Measurements from ENCODE around the gene ZNF330. TPM values are rescaled to one million over a fixed set of nuclear protein-coding genes. Genes with fewer than 3 reads are reported as not detected.
"Not testable (repeated sequence)": the region's sequence is repeated elsewhere in the genome, so short reads cannot be mapped to it uniquely, and the experiment has no call there.

The ZNF330 gene
- total RNA-seq, 6 experiments from 2014 or later: 11.8 to 33.5 (median 26.0) TPM

GRCh38 chr4:141215030-141215429 is 5.7 kb upstream of the ZNF330 start:
- DNase-seq (no peak), ATAC-seq (no peak)
- H3K27me3 ChIP-seq: no peaks in the 10 kb centered on the region
- no peak overlapping the region for H3K27ac ChIP-seq
- no peaks in the 10 kb centered on the region for H3K4me1 ChIP-seq
- H3K9me3 ChIP-seq: no peaks in the 10 kb centered on the region
- intact Hi-C loops (cut with DNase I): no loop called here
- no peak overlapping the region for H3K4me3 ChIP-seq
- no peaks in the 10 kb centered on the region for H3K36me3 ChIP-seq
- TF ChIP-seq CTCF (IDR thresholded peaks at IDR 0.05): no peak
- no peak for TF ChIP-seq POLR2A (IDR thresholded peaks at IDR 0.05)

GRCh38 chr4:141216002-141216761 is 4.5 kb upstream of the ZNF330 start:
- intact Hi-C loops (cut with DNase I): no loop called here
- Histone ChIP-seq H3K4me1 (no peaks in the 10 kb centered on the region), H3K36me3 (no peaks in the 10 kb centered on the region), H3K27me3 (no peaks in the 10 kb centered on the region), H3K4me3 (no peak overlapping the region), H3K27ac (no peak overlapping the region), H3K9me3 (no peaks in the 10 kb centered on the region)
- WGBS (ENCODE audit: insufficient coverage, low coverage, low lambda C conversion rate, missing lambda C conversion rate): 48% methylated on average over 5 of the region's 5 CpGs
- DNase-seq (no peak), ATAC-seq (no peak)
- TF ChIP-seq CTCF (IDR thresholded peaks at IDR 0.05) (no peak), POLR2A (IDR thresholded peaks at IDR 0.05) (no peak)

GRCh38 chr4:141220271-141220670 is 424 bp upstream of the ZNF330 start:
- Histone ChIP-seq H3K4me3 (peak overlapping the region; percentile 90 to 99 (median 96)), H3K4me1 (peaks cover 0 to 18% (median 6%) of the 10 kb centered on the region in 4 donors), H3K36me3 (peaks cover 0 to 17% (median 0%) of the 10 kb centered on the region in 4 donors), H3K27ac (peak overlapping the region in 2 of 3 donors; percentile 99), H3K9me3 (no peaks in the 10 kb centered on the region), H3K27me3 (no peaks in the 10 kb centered on the region)
- DNase-seq: no peak
- 87% methylated on average over 5 of the region's 7 CpGs for WGBS (ENCODE audit: insufficient coverage, low coverage, low lambda C conversion rate, missing lambda C conversion rate)
- intact Hi-C loops (cut with DNase I): no loop called here
- TF ChIP-seq CTCF (IDR thresholded peaks at IDR 0.05) (no peak), POLR2A (IDR thresholded peaks at IDR 0.05) (no peak)
- ATAC-seq: no peak

- Histone ChIP-seq H3K4me3 (no peak overlapping the region), H3K36me3 (peaks cover 0 to 34% (median 4%) of the 10 kb centered on the region in 4 donors), H3K27ac (no peak overlapping the region), H3K4me1 (peaks cover 0 to 18% (median 6%) of the 10 kb centered on the region in 4 donors), H3K9me3 (no peaks in the 10 kb centered on the region), H3K27me3 (no peaks in the 10 kb centered on the region)
- WGBS (ENCODE audit: insufficient coverage, low coverage, low lambda C conversion rate, missing lambda C conversion rate): 100% methylated on average over 1 of the region's 1 CpG
- intact Hi-C loops (cut with DNase I): no loop called here
- TF ChIP-seq POLR2A (IDR thresholded peaks at IDR 0.05): no peak
- no peak for TF ChIP-seq CTCF (IDR thresholded peaks at IDR 0.05)
- no peak for DNase-seq
- no peak for ATAC-seq
Observed at GRCh38 chr4:141223418-141223817, 2.7 kb downstream of the ZNF330 start.

GRCh38 chr4:141227280-141227679 is 6.6 kb downstream of the ZNF330 start:
- H3K9me3 ChIP-seq; intact Hi-C loops (cut with DNase I); H3K4me3 ChIP-seq; H3K27ac ChIP-seq; DNase-seq; ATAC-seq; H3K4me1 ChIP-seq; H3K27me3 ChIP-seq: not testable (repeated sequence)
- peaks cover 0 to 71% (median 19%) of the 10 kb centered on the region in 4 donors for H3K36me3 ChIP-seq
- 96% methylated on average over 5 of the region's 5 CpGs for WGBS (ENCODE audit: insufficient coverage, low coverage, low lambda C conversion rate, missing lambda C conversion rate)

Measured in right lobe of liver (tissue), 6 donors.